Caco-2 (cell line): ENCODE measurements around the gene SEMA4C. TPM values are rescaled to one million over a fixed set of nuclear protein-coding genes. Genes with fewer than 3 reads are reported as not detected.

ENCODE experiments used
- BruUV-seq: library from RNA; stranded (reverse); fragments of 400-500 nt; replicated peaks from 2 replicates; lab custom pipeline; 2021; lab: Mats Ljungman, UMichigan
- CTCF ChIA-PET: fragments of 300-600 bp; sonication (Branson Sonifier 250); formaldehyde crosslinking; loops from one replicate; lab custom pipeline; 2022; ENCODE audit warnings: antibody characterized with exemption; lab: Charles Lee
- POLR2A ChIA-PET: fragments of 300-600 bp; sonication (Branson Sonifier 250); formaldehyde crosslinking; loops from one replicate; lab custom pipeline; 2022; ENCODE audit warnings: antibody characterized with exemption; lab: Charles Lee
- DNase-seq, 2 experiments: peaks; one replicate each; pipeline versions ENCODE4 v3.0.0 to v3.0.0-alpha.2; 2020 to 2022
- H3K27me3 ChIP-seq: replicated peaks from 2 replicates; pipeline ENCODE4 v1.6.0; 2011; ENCODE audit warnings: low read length; ENCODE audit not compliant: control insufficient read depth, insufficient read depth
- H3K36me3 ChIP-seq: 2 replicates; pipeline ENCODE4 v1.5.1; 2011; ENCODE audit warnings: low read length; ENCODE audit not compliant: control insufficient read depth, insufficient read depth
- H3K4me1 ChIP-seq: fragments of 250-450 bp; sonication (Bioruptor Pico); 2 replicates; pipeline ENCODE4 v1.5.1; 2020; ENCODE audit warnings: mild to moderate bottlenecking
- H3K4me3 ChIP-seq: 2 replicates; pipeline ENCODE4 v1.5.1; 2011; ENCODE audit warnings: low read depth, mild to moderate bottlenecking, control low read depth, low read length
- H3K9me3 ChIP-seq: fragments of 250-450 bp; sonication (Bioruptor Pico); 2 replicates; pipeline ENCODE4 v1.5.1; 2020; ENCODE audit warnings: mild to moderate bottlenecking, moderate library complexity
- H3K27ac Mint-ChIP-seq: one replicate; pipeline ENCODE4 v1.8.0; 2022; ENCODE audit warnings: mixed read lengths; ENCODE audit not compliant: unreplicated experiment
- H3K27me3 Mint-ChIP-seq: one replicate; pipeline ENCODE4 v1.8.0; 2022; ENCODE audit warnings: mixed read lengths; ENCODE audit not compliant: insufficient read depth, unreplicated experiment
- H3K36me3 Mint-ChIP-seq: one replicate; pipeline ENCODE4 v1.8.0; 2022; ENCODE audit warnings: mild to moderate bottlenecking, mixed read lengths; ENCODE audit not compliant: insufficient read depth, unreplicated experiment
- H3K4me1 Mint-ChIP-seq: one replicate; pipeline ENCODE4 v1.8.0; 2022; ENCODE audit warnings: low read depth, mixed read lengths; ENCODE audit not compliant: unreplicated experiment
- H3K4me3 Mint-ChIP-seq: one replicate; pipeline ENCODE4 v1.8.0; 2022; ENCODE audit warnings: mild to moderate bottlenecking, moderate library complexity, mixed read lengths; ENCODE audit not compliant: unreplicated experiment
- H3K9me3 Mint-ChIP-seq: one replicate; pipeline ENCODE4 v1.8.0; 2022; ENCODE audit warnings: mixed read lengths; ENCODE audit not compliant: unreplicated experiment
- intact Hi-C: fragments of 100-400 bp; cut with micrococcal nuclease; formaldehyde crosslinking; loops from one replicate; pipeline ENCODE4 v1.10.0; 2022; ENCODE audit not compliant: unreplicated experiment
- total RNA-seq: library from RNA; stranded (reverse); gene quantifications from 2 replicates; pipeline ENCODE4 v1.2.3, GENCODE V29; 2022
- TF ChIP-seq, protein P1 (sequence below), 2 experiments: fragments of 200-600 bp in 1 of 2; IDR thresholded peaks; 1 replicate in 1 of 2; 2 replicates in 1 of 2; pipeline versions ENCODE4 v1.5.1 to v1.8.0; 2011 to 2022; ENCODE audit warnings: antibody characterized with exemption in 1 of 2, control low read depth in 1 of 2, inconsistent platforms in 1 of 2, low read depth in 1 of 2, low read length in 1 of 2, mild to moderate bottlenecking in 1 of 2, moderate library complexity in 1 of 2; ENCODE audit not compliant: insufficient read depth in 1 of 2, severe bottlenecking in 1 of 2, unreplicated experiment in 1 of 2

Gene SEMA4C
- total RNA-seq, 1 experiment from 2014 or later = 29.9 TPM

DNA sequence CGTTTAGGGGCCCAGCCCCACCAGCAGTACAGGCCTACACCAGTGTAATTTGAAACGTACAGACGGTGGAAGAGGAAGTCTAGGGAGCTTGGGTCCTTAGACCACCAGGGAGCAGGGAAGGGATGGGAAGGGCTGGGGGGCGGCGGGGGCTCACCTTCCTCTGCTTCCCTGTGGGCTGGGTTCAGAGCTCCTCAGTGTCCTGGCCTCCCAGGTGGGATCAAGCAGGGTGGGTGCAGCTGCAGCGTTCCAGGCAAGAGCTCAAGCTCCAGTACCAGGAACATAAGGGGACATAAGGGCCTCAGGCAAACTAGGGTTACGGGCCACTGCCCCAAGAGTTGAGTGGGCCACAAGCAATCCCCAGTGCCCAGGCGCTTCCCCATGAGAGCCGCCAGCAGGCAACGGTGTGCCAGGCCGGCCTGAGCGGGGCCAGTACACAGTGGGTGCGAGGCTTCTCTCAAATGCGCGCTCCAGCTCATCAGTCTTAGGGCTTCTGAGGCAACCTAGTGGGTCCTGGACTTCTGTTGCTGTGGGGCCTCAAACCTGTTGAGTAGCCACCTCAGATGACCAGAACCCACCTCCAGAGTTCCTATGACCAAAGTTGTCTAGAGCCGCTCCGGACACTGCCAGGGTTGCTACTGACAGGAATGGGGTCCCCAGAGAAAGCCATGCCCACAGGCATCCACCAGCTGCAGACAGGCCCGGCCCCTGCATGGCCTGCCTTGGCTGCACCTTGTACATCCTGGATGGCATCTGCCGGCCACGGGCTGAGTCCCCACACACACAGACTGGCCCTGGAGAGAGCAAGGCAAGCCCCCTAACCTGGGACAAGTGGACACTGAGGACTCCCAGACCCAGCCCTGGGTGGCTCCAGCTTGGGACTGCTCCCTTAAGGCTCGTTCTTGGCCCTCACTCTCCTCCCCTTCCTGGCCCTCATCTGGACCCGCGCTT is 31.3 kb downstream of the SEMA4C start:
- Mint-ChIP-seq H3K4me1 (peaks cover 9% of the 10 kb centered on the region), H3K36me3 (peaks cover 77% of the 10 kb centered on the region), H3K27ac (no peak overlapping the region), H3K9me3 (no peaks in the 10 kb centered on the region), H3K27me3 (no peaks in the 10 kb centered on the region), H3K4me3 (no peak overlapping the region)
- Histone ChIP-seq H3K9me3 (no peaks in the 10 kb centered on the region), H3K36me3 (no peaks in the 10 kb centered on the region; the same call in none of the 2 replicates), H3K4me3 (no peak overlapping the region), H3K27me3 (no peaks in the 10 kb centered on the region), H3K4me1 (peaks cover 12% of the 10 kb centered on the region)
- ChIA-PET CTCF (interaction anchor here (1.3 kb wide), 1 partner anchor 19 kb away, joined by 4 read pairs; no protein-coding TSS in a partner anchor), POLR2A (no interaction called here)
- no peak for DNase-seq
- intact Hi-C loops = no loop called here
- BruUV-seq = no TSS peak
- TF ChIP-seq, protein P1, sequence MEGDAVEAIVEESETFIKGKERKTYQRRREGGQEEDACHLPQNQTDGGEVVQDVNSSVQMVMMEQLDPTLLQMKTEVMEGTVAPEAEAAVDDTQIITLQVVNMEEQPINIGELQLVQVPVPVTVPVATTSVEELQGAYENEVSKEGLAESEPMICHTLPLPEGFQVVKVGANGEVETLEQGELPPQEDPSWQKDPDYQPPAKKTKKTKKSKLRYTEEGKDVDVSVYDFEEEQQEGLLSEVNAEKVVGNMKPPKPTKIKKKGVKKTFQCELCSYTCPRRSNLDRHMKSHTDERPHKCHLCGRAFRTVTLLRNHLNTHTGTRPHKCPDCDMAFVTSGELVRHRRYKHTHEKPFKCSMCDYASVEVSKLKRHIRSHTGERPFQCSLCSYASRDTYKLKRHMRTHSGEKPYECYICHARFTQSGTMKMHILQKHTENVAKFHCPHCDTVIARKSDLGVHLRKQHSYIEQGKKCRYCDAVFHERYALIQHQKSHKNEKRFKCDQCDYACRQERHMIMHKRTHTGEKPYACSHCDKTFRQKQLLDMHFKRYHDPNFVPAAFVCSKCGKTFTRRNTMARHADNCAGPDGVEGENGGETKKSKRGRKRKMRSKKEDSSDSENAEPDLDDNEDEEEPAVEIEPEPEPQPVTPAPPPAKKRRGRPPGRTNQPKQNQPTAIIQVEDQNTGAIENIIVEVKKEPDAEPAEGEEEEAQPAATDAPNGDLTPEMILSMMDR (IDR thresholded peaks at IDR 0.05; ENCODE audit: insufficient read depth in 1 of 2, low read depth in 1 of 2, low read length in 1 of 2, severe bottlenecking in 1 of 2, unreplicated experiment in 1 of 2) = no peak

DNA sequence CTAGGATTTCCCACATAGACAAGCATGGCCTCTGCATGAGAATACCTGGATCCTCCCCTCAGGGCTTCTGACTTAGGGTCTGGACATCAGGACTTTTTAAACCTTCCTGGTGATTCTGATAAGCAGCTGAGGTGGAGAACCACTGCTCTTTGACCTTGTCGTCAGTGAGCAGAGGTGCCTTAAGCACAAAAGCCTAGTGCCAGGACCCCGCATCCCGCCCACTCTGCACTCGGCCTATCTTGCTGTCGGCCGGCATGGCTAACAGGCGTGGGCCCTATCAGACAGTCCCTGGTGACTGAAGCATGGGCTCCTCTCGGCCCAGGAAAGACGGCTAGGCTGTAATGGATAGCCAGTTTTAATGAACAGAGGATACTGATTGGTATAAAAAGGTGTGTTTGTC is 32.3 kb downstream of the SEMA4C start:
- no peaks in the 10 kb centered on the region for H3K9me3 Mint-ChIP-seq
- no peak overlapping the region for H3K27ac Mint-ChIP-seq
- H3K27me3 Mint-ChIP-seq = no peaks in the 10 kb centered on the region
- intact Hi-C loops = no loop called here
- Histone ChIP-seq H3K4me1 (peaks cover 22% of the 10 kb centered on the region), H3K4me3 (no peak overlapping the region), H3K9me3 (no peaks in the 10 kb centered on the region), H3K36me3 (peaks cover 6% of the 10 kb centered on the region), H3K27me3 (no peaks in the 10 kb centered on the region)
- BruUV-seq = no TSS peak
- ChIA-PET CTCF (no interaction called here), POLR2A (interaction anchor here (0.7 kb wide), 1 partner anchor 80 kb away, joined by 3 read pairs; no protein-coding TSS in a partner anchor)
- TF ChIP-seq, protein P1 (IDR thresholded peaks at IDR 0.05; ENCODE audit: insufficient read depth in 1 of 2, low read depth in 1 of 2, low read length in 1 of 2, severe bottlenecking in 1 of 2, unreplicated experiment in 1 of 2) = no peak
- no peak for DNase-seq
- peaks cover 77% of the 10 kb centered on the region for H3K36me3 Mint-ChIP-seq
- H3K4me1 Mint-ChIP-seq = peaks cover 19% of the 10 kb centered on the region
- H3K4me3 Mint-ChIP-seq = no peak overlapping the region

GRCh38 chr2:96835830-96836229 is 34.0 kb downstream of the SEMA4C start:
- POLR2A ChIA-PET = interaction anchor here (0.6 kb wide), 2 partner anchors 22 to 39 kb away, joined by 3 to 4 read pairs; no protein-coding TSS in a partner anchor
- Mint-ChIP-seq H3K4me3 (no peak overlapping the region), H3K36me3 (peaks cover 77% of the 10 kb centered on the region), H3K4me1 (peaks cover 37% of the 10 kb centered on the region), H3K27me3 (no peaks in the 10 kb centered on the region), H3K27ac (no peak overlapping the region), H3K9me3 (no peaks in the 10 kb centered on the region)
- no peak overlapping the region for H3K4me3 ChIP-seq
- no TSS peak for BruUV-seq
- H3K9me3 ChIP-seq = no peaks in the 10 kb centered on the region
- DNase-seq = no peak
- no peaks in the 10 kb centered on the region for H3K27me3 ChIP-seq
- intact Hi-C loops = no loop called here
- peaks cover 8% of the 10 kb centered on the region for H3K36me3 ChIP-seq
- peaks cover 34% of the 10 kb centered on the region for H3K4me1 ChIP-seq
- CTCF ChIA-PET = interaction anchor here (1.2 kb wide), 1 partner anchor 22 kb away, joined by 4 read pairs; the partner anchor contains the start of gene ANKRD39
- TF ChIP-seq, protein P1 (IDR thresholded peaks at IDR 0.05; ENCODE audit: insufficient read depth in 1 of 2, low read depth in 1 of 2, low read length in 1 of 2, severe bottlenecking in 1 of 2, unreplicated experiment in 1 of 2) = no peak
